Ascending aorta (tissue), 2 donors: ENCODE results near the gene SLC25A52. TPM values are rescaled to one million over a fixed set of nuclear protein-coding genes. Genes with fewer than 3 reads are reported as not detected.
"Not testable (repeated sequence)": the region's sequence is repeated elsewhere in the genome, so short reads cannot be mapped to it uniquely, and the experiment has no call there.

Experiments used
- DNase-seq, 2 donors: peaks; one replicate each; pipeline ENCODE4 v3.0.0-alpha.2; 2019; ENCODE audit warnings: low spot score in 2 of 2
- H3K27ac ChIP-seq, 2 donors: fragments of 200-600 bp; sonication (generic); one replicate each; pipeline ENCODE4 v1.5.1; 2016 to 2017; ENCODE audit warnings: mild to moderate bottlenecking in 1 of 2
- H3K27me3 ChIP-seq: fragments of 200-600 bp; sonication (generic); one replicate; pipeline ENCODE4 v1.5.1; 2017
- H3K36me3 ChIP-seq, 2 donors: fragments of 200-600 bp; sonication (generic); one replicate each; pipeline ENCODE4 v1.5.1; 2016
- H3K4me1 ChIP-seq, 2 donors: fragments of 200-600 bp; sonication (generic); one replicate each; pipeline ENCODE4 v1.5.1; 2016 to 2017; ENCODE audit warnings: mild to moderate bottlenecking in 1 of 2
- H3K4me3 ChIP-seq, 2 donors: fragments of 200-600 bp; sonication (generic); one replicate each; pipeline ENCODE4 v1.5.1; 2016 to 2017; ENCODE audit warnings: mild to moderate bottlenecking in 1 of 2
- H3K9me3 ChIP-seq, 2 donors: fragments of 200-600 bp; sonication (generic); one replicate each; pipeline ENCODE4 v1.5.1; 2016
- intact Hi-C: fragments of 100-400 bp; cut with DNase I; formaldehyde crosslinking; loops from one replicate; pipeline ENCODE4 v1.15.1; 2023
- total RNA-seq: library from RNA; depleted of rRNA; stranded (reverse); fragments of >200 nt; gene quantifications from one replicate; pipeline ENCODE4 v1.1.0, GENCODE V29; 2016
- TF ChIP-seq, protein P1 (sequence below), 3 experiments: fragments of 200-600 bp in 2 of 3; fragments of 450-650 bp in 1 of 3; sonication (generic) in 2 of 3; IDR thresholded peaks; one replicate each; pipeline ENCODE4 v1.5.1; 2016 to 2019; ENCODE audit warnings: antibody characterized with exemption in 3 of 3, mild to moderate bottlenecking in 1 of 3, moderate library complexity in 1 of 3

The SLC25A52 gene
- total RNA-seq, 1 donor from 2014 or later: not detected

DNA sequence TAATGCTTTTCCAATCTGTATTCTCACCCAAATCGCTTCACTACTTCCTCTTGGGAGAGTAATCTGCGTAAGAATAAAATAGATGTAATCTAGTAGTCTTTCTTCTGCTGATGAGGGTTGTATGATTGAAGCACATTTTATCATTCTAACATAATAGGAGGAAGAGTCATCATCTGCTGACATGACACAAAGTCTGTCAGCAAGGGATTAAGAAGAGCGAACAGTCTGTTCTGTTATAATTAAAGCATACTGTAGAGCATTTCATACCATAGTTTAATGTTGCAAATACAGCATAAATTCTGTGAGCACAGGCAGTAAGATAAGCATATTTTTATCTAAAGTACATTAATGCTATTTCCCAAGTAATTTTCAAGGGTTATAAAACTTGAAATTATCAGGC, 10.4 kb downstream of the SLC25A52 start:
- Histone ChIP-seq H3K4me1 (no peaks in the 10 kb centered on the region), H3K36me3 (no peaks in the 10 kb centered on the region), H3K9me3 (no peaks in the 10 kb centered on the region), H3K4me3 (no peak overlapping the region), H3K27me3 (no peaks in the 10 kb centered on the region), H3K27ac (no peak overlapping the region)
- TF ChIP-seq, protein P1, sequence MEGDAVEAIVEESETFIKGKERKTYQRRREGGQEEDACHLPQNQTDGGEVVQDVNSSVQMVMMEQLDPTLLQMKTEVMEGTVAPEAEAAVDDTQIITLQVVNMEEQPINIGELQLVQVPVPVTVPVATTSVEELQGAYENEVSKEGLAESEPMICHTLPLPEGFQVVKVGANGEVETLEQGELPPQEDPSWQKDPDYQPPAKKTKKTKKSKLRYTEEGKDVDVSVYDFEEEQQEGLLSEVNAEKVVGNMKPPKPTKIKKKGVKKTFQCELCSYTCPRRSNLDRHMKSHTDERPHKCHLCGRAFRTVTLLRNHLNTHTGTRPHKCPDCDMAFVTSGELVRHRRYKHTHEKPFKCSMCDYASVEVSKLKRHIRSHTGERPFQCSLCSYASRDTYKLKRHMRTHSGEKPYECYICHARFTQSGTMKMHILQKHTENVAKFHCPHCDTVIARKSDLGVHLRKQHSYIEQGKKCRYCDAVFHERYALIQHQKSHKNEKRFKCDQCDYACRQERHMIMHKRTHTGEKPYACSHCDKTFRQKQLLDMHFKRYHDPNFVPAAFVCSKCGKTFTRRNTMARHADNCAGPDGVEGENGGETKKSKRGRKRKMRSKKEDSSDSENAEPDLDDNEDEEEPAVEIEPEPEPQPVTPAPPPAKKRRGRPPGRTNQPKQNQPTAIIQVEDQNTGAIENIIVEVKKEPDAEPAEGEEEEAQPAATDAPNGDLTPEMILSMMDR (IDR thresholded peaks at IDR 0.05): no peak
- intact Hi-C loops: no loop called here
- no peak for DNase-seq

DNA sequence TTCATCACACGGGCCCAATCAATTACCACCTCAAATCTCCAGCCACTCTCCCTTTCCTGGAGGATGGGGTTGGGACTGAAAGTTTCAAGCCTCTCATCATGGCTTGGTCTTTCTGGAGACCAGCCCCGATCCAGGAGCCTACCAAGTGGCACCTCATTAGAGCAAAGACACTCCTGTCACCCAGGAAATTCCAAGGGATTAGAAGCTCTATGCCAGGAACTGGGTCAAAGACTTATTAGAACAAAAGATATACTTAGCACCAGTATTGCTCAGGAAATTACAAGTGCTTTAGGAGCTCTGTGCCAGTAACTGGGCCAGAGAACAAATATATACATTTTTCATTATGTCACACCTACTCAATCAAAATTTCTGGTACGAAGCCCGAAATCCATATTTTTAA, 14.3 kb downstream of the SLC25A52 start:
- H3K4me3 ChIP-seq: no peak overlapping the region
- intact Hi-C loops: loop anchor here (10.0 kb wide), 1 partner anchor 208 kb away; no protein-coding TSS in a partner anchor
- H3K27me3 ChIP-seq: no peaks in the 10 kb centered on the region
- no peaks in the 10 kb centered on the region for H3K9me3 ChIP-seq
- H3K36me3 ChIP-seq: no peaks in the 10 kb centered on the region
- DNase-seq: no peak
- H3K27ac ChIP-seq: no peak overlapping the region
- no peaks in the 10 kb centered on the region for H3K4me1 ChIP-seq
- TF ChIP-seq, protein P1 (IDR thresholded peaks at IDR 0.05): no peak

DNA sequence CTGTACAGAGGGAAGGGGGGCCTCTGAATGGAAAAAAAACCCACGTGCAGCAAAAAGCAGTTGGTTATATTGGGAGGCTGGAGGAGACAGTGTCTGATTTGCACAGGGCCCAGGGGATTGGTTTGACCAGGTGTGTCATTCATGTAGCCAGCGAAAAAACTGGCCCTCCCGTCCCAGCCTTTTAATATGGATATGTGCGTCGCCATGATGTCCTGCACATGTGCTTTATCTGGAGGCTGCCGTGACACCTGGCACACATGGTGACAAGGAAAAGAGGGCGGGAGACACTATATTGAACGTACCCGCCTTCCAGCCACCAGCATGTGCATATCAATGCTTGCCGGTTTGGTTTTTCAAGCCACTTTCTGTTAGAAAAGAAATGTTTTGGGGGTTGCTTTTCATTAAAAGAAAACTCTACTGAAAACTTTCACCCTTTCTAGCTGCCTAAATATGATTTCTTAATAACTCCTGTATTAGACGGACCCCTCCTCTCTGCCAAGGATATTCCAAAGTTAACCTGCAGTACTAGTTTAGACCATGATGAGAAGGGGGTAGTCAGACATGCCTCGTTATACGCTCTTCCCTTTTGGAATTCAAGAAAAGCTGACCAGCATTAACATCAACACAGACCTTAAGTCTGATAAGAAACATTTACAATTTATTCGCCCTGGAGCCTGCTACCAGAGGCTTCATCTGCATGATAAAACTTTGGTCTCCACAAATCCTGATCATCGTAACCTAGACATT, 16.2 kb downstream of the SLC25A52 start:
- Histone ChIP-seq H3K36me3 (no peaks in the 10 kb centered on the region), H3K27me3 (no peaks in the 10 kb centered on the region), H3K4me1 (no peaks in the 10 kb centered on the region), H3K4me3 (no peak overlapping the region), H3K27ac (no peak overlapping the region), H3K9me3 (no peaks in the 10 kb centered on the region)
- TF ChIP-seq, protein P1 (IDR thresholded peaks at IDR 0.05): no peak
- intact Hi-C loops: loop anchor here (10.0 kb wide), 1 partner anchor 210 kb away; no protein-coding TSS in a partner anchor
- DNase-seq: no peak

DNA sequence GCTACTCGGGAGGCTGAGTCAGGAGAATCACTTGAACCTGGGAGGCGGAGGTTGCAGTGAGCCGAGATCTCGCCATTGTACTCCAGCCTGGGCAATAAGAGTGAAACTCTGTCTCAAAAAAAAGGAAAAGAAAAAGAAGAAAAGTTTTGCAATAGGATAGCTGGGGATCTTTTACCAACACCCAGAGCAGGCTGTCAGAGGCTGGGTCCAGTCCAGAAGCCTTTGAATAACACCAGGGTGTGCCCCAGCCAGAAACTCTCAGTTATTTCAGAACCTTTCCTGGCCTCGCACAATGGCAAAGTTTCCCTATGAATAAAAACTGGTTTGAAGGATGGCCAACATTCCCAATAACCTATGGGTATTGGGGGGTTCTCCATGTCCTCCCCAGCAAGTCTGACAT, 17.1 kb downstream of the SLC25A52 start:
- H3K4me3 ChIP-seq, DNase-seq, H3K27ac ChIP-seq, H3K4me1 ChIP-seq, H3K27me3 ChIP-seq, H3K36me3 ChIP-seq, H3K9me3 ChIP-seq: not testable (repeated sequence)
- intact Hi-C loops: loop anchor here (10.0 kb wide), 1 partner anchor 211 kb away; no protein-coding TSS in a partner anchor

DNA sequence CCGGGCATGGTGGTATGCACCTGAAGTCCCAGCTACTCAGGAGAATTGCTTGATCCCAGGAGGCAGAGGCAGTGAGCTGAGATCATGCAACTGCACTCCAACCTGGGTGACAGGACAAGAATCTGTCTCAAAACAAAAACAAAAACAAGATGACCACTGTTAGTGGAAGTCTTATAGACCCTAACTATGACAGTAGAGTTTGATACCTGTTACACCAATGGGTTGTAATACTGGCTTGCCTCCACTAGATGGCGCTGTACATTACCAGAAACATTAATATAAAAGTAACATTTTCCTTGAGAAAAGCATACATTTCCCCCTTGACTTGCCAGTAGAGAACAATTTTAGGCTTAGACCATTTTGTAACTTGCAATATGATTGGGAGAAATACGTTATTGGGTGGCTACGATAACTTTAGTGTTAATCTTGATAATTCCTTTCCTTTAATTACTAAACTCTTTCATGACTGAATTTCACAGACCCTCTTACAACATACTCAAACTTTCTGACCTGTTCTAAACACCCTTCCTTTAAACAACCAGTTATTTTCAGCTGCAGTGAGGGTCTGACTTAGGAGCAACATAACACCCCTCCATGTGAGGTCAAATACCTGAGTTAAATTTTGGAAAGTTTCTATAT, 19.5 kb downstream of the SLC25A52 start:
- intact Hi-C loops: loop anchor here (10.0 kb wide), 1 partner anchor 214 kb away; no protein-coding TSS in a partner anchor
- Histone ChIP-seq H3K4me1 (no peaks in the 10 kb centered on the region), H3K27ac (no peak overlapping the region), H3K36me3 (no peaks in the 10 kb centered on the region), H3K4me3 (no peak overlapping the region), H3K27me3 (no peaks in the 10 kb centered on the region), H3K9me3 (peaks cover 0 to 3% of the 10 kb centered on the region in 2 donors)
- TF ChIP-seq, protein P1 (IDR thresholded peaks at IDR 0.05): peak; percentile 49 to 83 (median 78)
- DNase-seq: peak in 1 of 2 donors; percentile 70

DNA sequence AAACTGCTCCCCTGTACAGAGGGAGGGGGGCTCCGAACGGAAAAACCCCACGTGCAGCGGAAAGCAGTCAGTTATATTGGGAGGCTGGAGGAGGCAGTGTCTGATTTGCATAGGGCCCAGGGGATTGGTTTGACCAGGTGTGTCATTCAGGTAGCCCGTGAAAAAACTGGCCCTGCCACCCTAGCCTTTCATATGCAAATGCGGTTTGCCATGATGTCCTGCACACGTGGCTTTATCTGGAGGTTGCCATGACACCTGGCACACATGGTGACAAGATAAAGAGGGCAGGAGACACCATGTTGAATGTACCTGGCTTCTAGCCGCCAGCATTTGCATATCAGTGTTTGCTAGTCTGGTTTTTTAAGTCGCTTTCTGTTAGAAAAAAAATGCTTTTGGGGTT, 20.5 kb downstream of the SLC25A52 start:
- DNase-seq: no peak
- Histone ChIP-seq H3K27ac (no peak overlapping the region), H3K36me3 (no peaks in the 10 kb centered on the region), H3K27me3 (no peaks in the 10 kb centered on the region), H3K4me3 (no peak overlapping the region), H3K9me3 (peaks cover 0 to 3% of the 10 kb centered on the region in 2 donors), H3K4me1 (no peaks in the 10 kb centered on the region)
- TF ChIP-seq, protein P1 (IDR thresholded peaks at IDR 0.05): no peak
- intact Hi-C loops: loop anchor here (10.0 kb wide), 1 partner anchor 215 kb away; no protein-coding TSS in a partner anchor
